ENCODE data around the gene RDH14. TPM values are rescaled to one million over a fixed set of nuclear protein-coding genes. Genes with fewer than 3 reads are reported as not detected.

RDH14 gene
- total and polyA plus RNA-seq, 4 donors = 13.3 to 23.9 (median 15.6) TPM

DNA sequence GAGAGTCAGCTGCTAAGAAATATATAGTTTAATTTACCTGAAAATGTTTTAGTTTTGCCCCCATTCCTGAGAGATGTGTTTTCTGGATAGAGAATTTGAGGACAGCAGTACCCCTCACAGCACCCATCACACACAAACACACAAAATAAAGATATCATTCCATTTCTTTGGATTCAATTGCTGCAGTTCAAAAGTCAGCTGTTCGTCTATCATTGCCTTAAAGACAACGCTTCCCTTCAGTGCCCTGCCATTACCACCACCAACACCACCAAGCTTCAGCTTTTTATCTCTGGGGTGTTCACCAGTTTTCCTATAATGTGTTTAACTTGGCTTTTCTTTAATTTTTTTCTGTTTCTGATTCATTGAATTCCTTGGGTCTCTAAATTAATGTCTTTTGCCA is 49.7 kb downstream of the RDH14 start:
- Histone ChIP-seq H3K4me1 (ENCODE audit: control insufficient read depth in 4 of 4, insufficient read depth in 4 of 4, low read length in 3 of 4) (no peaks in the 10 kb centered on the region), H3K9me3 (ENCODE audit: control insufficient read depth in 4 of 4, low read length in 3 of 4) (no peaks in the 10 kb centered on the region), H3K27ac (ENCODE audit: low read depth in 1 of 2, low read length in 2 of 2) (no peak overlapping the region), H3K27me3 (ENCODE audit: control insufficient read depth in 4 of 4, insufficient read depth in 4 of 4, low read length in 3 of 4) (peaks cover 0 to 5% (median 0%) of the 10 kb centered on the region in 4 donors), H3K4me3 (ENCODE audit: low read depth in 1 of 3, low read length in 3 of 3) (no peak overlapping the region), H3K36me3 (ENCODE audit: control insufficient read depth in 4 of 4, insufficient read depth in 3 of 4, low read depth in 1 of 4, low read length in 3 of 4) (no peaks in the 10 kb centered on the region), H3K9ac (ENCODE audit: low read depth in 1 of 2, low read length in 2 of 2) (no peak overlapping the region)
- TF ChIP-seq FOXA1 (IDR thresholded peaks at IDR 0.05) (no peak), HNF4A (conservative IDR thresholded peaks at IDR 0.05) (no peak), FOXA2 (IDR thresholded peaks at IDR 0.05) (no peak), RXRA (IDR thresholded peaks at IDR 0.05) (no peak), TAF1 (conservative IDR thresholded peaks at IDR 0.05) (no peak), HNF4G (IDR thresholded peaks at IDR 0.05) (no peak), YY1 (IDR thresholded peaks at IDR 0.05) (no peak), EGR1 (IDR thresholded peaks at IDR 0.05; ENCODE audit: low read depth in 2 of 2) (no peak), RAD21 (IDR thresholded peaks at IDR 0.05) (no peak), NR2F2 (IDR thresholded peaks at IDR 0.05) (no peak), GABPA (IDR thresholded peaks at IDR 0.05 in 1 of 2, conservative IDR thresholded peaks at IDR 0.05 in 1 of 2) (no peak), JUND (IDR thresholded peaks at IDR 0.05) (no peak)
- TF ChIP-seq, protein P1, sequence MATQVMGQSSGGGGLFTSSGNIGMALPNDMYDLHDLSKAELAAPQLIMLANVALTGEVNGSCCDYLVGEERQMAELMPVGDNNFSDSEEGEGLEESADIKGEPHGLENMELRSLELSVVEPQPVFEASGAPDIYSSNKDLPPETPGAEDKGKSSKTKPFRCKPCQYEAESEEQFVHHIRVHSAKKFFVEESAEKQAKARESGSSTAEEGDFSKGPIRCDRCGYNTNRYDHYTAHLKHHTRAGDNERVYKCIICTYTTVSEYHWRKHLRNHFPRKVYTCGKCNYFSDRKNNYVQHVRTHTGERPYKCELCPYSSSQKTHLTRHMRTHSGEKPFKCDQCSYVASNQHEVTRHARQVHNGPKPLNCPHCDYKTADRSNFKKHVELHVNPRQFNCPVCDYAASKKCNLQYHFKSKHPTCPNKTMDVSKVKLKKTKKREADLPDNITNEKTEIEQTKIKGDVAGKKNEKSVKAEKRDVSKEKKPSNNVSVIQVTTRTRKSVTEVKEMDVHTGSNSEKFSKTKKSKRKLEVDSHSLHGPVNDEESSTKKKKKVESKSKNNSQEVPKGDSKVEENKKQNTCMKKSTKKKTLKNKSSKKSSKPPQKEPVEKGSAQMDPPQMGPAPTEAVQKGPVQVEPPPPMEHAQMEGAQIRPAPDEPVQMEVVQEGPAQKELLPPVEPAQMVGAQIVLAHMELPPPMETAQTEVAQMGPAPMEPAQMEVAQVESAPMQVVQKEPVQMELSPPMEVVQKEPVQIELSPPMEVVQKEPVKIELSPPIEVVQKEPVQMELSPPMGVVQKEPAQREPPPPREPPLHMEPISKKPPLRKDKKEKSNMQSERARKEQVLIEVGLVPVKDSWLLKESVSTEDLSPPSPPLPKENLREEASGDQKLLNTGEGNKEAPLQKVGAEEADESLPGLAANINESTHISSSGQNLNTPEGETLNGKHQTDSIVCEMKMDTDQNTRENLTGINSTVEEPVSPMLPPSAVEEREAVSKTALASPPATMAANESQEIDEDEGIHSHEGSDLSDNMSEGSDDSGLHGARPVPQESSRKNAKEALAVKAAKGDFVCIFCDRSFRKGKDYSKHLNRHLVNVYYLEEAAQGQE (IDR thresholded peaks at IDR 0.05) = no peak
- TF ChIP-seq, protein P2, sequence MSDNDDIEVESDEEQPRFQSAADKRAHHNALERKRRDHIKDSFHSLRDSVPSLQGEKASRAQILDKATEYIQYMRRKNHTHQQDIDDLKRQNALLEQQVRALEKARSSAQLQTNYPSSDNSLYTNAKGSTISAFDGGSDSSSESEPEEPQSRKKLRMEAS (IDR thresholded peaks at IDR 0.05) = no peak
- TF ChIP-seq, protein P3, sequence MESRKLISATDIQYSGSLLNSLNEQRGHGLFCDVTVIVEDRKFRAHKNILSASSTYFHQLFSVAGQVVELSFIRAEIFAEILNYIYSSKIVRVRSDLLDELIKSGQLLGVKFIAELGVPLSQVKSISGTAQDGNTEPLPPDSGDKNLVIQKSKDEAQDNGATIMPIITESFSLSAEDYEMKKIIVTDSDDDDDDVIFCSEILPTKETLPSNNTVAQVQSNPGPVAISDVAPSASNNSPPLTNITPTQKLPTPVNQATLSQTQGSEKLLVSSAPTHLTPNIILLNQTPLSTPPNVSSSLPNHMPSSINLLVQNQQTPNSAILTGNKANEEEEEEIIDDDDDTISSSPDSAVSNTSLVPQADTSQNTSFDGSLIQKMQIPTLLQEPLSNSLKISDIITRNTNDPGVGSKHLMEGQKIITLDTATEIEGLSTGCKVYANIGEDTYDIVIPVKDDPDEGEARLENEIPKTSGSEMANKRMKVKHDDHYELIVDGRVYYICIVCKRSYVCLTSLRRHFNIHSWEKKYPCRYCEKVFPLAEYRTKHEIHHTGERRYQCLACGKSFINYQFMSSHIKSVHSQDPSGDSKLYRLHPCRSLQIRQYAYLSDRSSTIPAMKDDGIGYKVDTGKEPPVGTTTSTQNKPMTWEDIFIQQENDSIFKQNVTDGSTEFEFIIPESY (IDR thresholded peaks at IDR 0.05) = no peak
- TF ChIP-seq, protein P4, sequence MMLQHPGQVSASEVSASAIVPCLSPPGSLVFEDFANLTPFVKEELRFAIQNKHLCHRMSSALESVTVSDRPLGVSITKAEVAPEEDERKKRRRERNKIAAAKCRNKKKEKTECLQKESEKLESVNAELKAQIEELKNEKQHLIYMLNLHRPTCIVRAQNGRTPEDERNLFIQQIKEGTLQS (IDR thresholded peaks at IDR 0.05) = no peak
- no peak for DNase-seq (ENCODE audit: low spot score)
- WGBS = 90% methylated on average over 2 of the region's 2 CpGs

DNA sequence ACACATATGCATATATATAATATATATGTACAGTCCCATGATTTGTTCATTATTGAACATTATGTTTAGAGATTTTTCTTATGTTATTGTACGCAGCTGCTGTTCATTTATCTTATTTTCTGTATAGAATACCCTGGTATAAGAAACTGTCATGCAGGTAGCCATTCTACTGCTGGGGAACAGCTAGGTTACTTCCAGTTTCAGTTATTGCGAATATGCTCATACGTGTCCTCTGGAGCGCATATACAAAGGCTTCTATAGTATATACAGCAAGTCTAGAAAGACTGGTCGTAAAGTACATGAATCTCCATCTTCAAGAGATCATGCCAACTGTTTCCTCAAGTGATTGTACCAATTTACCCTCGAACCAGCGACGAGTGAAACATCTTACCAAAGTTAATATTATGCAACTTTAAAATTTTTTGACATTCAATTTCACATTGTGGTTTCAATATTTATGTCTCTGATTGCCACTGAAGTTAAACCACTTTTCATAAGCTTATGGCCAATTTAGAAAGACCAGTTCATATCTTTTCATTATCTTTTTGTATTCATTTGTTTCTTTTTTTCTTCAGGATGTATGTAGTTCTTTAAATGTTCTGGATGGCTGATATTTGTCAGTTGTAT is 53.5 kb downstream of the RDH14 start:
- no peaks in the 10 kb centered on the region for H3K9me3 ChIP-seq (ENCODE audit: control insufficient read depth in 4 of 4, low read length in 3 of 4)
- H3K4me3 ChIP-seq (ENCODE audit: low read depth in 1 of 3, low read length in 3 of 3) = no peak overlapping the region
- peaks cover 0 to 5% (median 0%) of the 10 kb centered on the region in 4 donors for H3K27me3 ChIP-seq (ENCODE audit: control insufficient read depth in 4 of 4, insufficient read depth in 4 of 4, low read length in 3 of 4)
- no peaks in the 10 kb centered on the region for H3K36me3 ChIP-seq (ENCODE audit: control insufficient read depth in 4 of 4, insufficient read depth in 3 of 4, low read depth in 1 of 4, low read length in 3 of 4)
- no peak overlapping the region for H3K27ac ChIP-seq (ENCODE audit: low read depth in 1 of 2, low read length in 2 of 2)
- TF ChIP-seq RXRA (IDR thresholded peaks at IDR 0.05) (no peak), SP1 (IDR thresholded peaks at IDR 0.05) (no peak), RAD21 (IDR thresholded peaks at IDR 0.05) (no peak), HNF4G (IDR thresholded peaks at IDR 0.05) (no peak), JUND (IDR thresholded peaks at IDR 0.05) (no peak)
- TF ChIP-seq, protein P4 (IDR thresholded peaks at IDR 0.05) = no peak
- H3K9ac ChIP-seq (ENCODE audit: low read depth in 1 of 2, low read length in 2 of 2) = no peak overlapping the region
- DNase-seq (ENCODE audit: low spot score) = no peak
- WGBS = 87% methylated on average over 8 of the region's 8 CpGs
- H3K4me1 ChIP-seq (ENCODE audit: control insufficient read depth in 4 of 4, insufficient read depth in 4 of 4, low read length in 3 of 4) = no peaks in the 10 kb centered on the region
